Measurements from ENCODE around the gene ODAPH.
"Not testable (repeated sequence)": the region's sequence is repeated elsewhere in the genome, so short reads cannot be mapped to it uniquely, and the experiment has no call there.

Gene ODAPH

GRCh38 chr4:75537308-75537707 lies 18.6 kb upstream of the ODAPH start:
- DNase-seq (ENCODE audit: low spot score); in situ Hi-C loops (cut with MboI; ENCODE audit: low pct_unique_long_range_greater_than_20kb, low sequenced_read_pairs, unreplicated experiment): not testable (repeated sequence)

GRCh38 chr4:75542824-75543223 lies 13.0 kb upstream of the ODAPH start:
- in situ Hi-C loops (cut with MboI; ENCODE audit: low pct_unique_long_range_greater_than_20kb, low sequenced_read_pairs, unreplicated experiment) = no loop called here

GRCh38 chr4:75544220-75544619 lies 11.6 kb upstream of the ODAPH start:
- in situ Hi-C loops (cut with MboI; ENCODE audit: low pct_unique_long_range_greater_than_20kb, low sequenced_read_pairs, unreplicated experiment); DNase-seq (ENCODE audit: low spot score): not testable (repeated sequence)

More at GRCh38 chr4:75542824-75543223, 13.0 kb upstream of the ODAPH start:
- TF ChIP-seq CTCF (IDR thresholded peaks at IDR 0.05; ENCODE audit: extremely low read depth, insufficient read depth, missing control alignments) = no peak
- no peak for DNase-seq (ENCODE audit: low spot score)

- no peak for DNase-seq (ENCODE audit: low spot score)
- TF ChIP-seq CTCF (IDR thresholded peaks at IDR 0.05; ENCODE audit: extremely low read depth, insufficient read depth, missing control alignments) = no peak
- in situ Hi-C loops (cut with MboI; ENCODE audit: low pct_unique_long_range_greater_than_20kb, low sequenced_read_pairs, unreplicated experiment) = no loop called here
These were observed 11.0 kb upstream of the ODAPH start for GRCh38 chr4:75544870-75545269.

- in situ Hi-C loops (cut with MboI; ENCODE audit: low pct_unique_long_range_greater_than_20kb, low sequenced_read_pairs, unreplicated experiment) = no loop called here
- DNase-seq (ENCODE audit: low spot score) = no peak
- no peak for TF ChIP-seq CTCF (IDR thresholded peaks at IDR 0.05; ENCODE audit: extremely low read depth, insufficient read depth, missing control alignments)
These were observed 10.3 kb upstream of the ODAPH start for GRCh38 chr4:75545526-75545925.

- no peak for DNase-seq (ENCODE audit: low spot score)
- in situ Hi-C loops (cut with MboI; ENCODE audit: low pct_unique_long_range_greater_than_20kb, low sequenced_read_pairs, unreplicated experiment) = no loop called here
- TF ChIP-seq CTCF (IDR thresholded peaks at IDR 0.05; ENCODE audit: extremely low read depth, insufficient read depth, missing control alignments) = no peak
These were observed 8.0 kb upstream of the ODAPH start for GRCh38 chr4:75547647-75548387.

GRCh38 chr4:75549019-75549418 lies 6.8 kb upstream of the ODAPH start:
- no peak for TF ChIP-seq CTCF (IDR thresholded peaks at IDR 0.05; ENCODE audit: extremely low read depth, insufficient read depth, missing control alignments)

GRCh38 chr4:75552452-75552851 lies 3.4 kb upstream of the ODAPH start:
- TF ChIP-seq CTCF (IDR thresholded peaks at IDR 0.05; ENCODE audit: extremely low read depth, insufficient read depth, missing control alignments) = no peak
- DNase-seq (ENCODE audit: low spot score) = no peak
- in situ Hi-C loops (cut with MboI; ENCODE audit: low pct_unique_long_range_greater_than_20kb, low sequenced_read_pairs, unreplicated experiment) = no loop called here

More at GRCh38 chr4:75549019-75549418, 6.8 kb upstream of the ODAPH start:
- no peak for DNase-seq (ENCODE audit: low spot score)
- in situ Hi-C loops (cut with MboI; ENCODE audit: low pct_unique_long_range_greater_than_20kb, low sequenced_read_pairs, unreplicated experiment) = no loop called here

Measured in GM13977 (cell line).